Coronary artery (tissue), 2 donors: ENCODE measurements around the gene HOXB9.
A peak's percentile ranks its signal among the peaks of the same experiment; 100 is the strongest.

ENCODE experiments used
- DNase-seq: peaks from one replicate; pipeline ENCODE4 v3.0.0-alpha.2; 2017; ENCODE audit warnings: low spot score
- H3K27ac ChIP-seq, 2 donors: fragments of 200-600 bp; sonication (generic); one replicate each; pipeline ENCODE4 v1.5.1; 2016 to 2019
- H3K4me3 ChIP-seq: fragments of 200-600 bp; sonication (generic); 2 replicates; pipeline ENCODE4 v1.5.1; 2016; ENCODE audit warnings: mild to moderate bottlenecking, moderate library complexity
- TF ChIP-seq, protein P1 (sequence below): fragments of 200-600 bp; sonication (generic); IDR thresholded peaks from one replicate; pipeline ENCODE4 v1.5.1; 2019; ENCODE audit warnings: antibody characterized with exemption

HOXB9 gene

DNA sequence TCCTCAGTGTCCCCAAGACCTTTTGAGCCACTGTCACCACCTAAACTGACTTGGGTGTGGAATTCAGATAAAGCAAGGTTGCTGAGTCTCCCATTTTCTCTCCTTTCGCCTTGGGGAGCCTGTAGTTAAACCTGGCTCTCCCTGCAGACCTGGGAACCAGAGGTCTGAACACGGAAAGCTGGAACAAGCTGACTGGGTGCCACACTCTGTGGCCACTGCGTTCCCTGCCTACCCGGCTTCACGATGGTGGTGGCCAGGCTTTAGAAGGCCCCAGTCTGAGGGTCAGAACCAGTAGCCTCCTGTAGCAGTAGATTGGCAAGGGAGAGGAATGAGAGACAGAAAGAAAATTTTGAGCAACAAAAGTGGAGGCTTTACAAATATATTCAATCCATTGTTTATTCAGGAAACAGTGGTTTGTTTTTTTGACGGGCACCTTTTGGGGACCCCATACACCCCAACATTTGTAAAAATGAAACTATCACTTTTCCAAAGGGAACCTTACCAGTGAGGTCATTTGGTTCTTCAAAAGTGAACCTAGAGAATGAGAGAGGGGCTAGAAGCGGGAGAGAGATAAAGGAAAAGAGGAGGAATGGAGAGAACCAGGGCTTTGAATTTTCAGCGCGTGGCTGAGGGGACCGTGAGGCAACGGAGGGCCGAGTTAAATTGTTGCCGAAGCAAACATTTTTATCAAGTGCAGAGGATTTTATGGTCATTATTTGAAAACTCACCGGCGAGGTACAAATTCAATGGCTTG is 9.3 kb downstream of the HOXB9 start:
- H3K27ac ChIP-seq = no peak overlapping the region
- H3K4me3 ChIP-seq = no peak overlapping the region
- TF ChIP-seq, protein P1, sequence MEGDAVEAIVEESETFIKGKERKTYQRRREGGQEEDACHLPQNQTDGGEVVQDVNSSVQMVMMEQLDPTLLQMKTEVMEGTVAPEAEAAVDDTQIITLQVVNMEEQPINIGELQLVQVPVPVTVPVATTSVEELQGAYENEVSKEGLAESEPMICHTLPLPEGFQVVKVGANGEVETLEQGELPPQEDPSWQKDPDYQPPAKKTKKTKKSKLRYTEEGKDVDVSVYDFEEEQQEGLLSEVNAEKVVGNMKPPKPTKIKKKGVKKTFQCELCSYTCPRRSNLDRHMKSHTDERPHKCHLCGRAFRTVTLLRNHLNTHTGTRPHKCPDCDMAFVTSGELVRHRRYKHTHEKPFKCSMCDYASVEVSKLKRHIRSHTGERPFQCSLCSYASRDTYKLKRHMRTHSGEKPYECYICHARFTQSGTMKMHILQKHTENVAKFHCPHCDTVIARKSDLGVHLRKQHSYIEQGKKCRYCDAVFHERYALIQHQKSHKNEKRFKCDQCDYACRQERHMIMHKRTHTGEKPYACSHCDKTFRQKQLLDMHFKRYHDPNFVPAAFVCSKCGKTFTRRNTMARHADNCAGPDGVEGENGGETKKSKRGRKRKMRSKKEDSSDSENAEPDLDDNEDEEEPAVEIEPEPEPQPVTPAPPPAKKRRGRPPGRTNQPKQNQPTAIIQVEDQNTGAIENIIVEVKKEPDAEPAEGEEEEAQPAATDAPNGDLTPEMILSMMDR = no peak
- DNase-seq = no peak

DNA sequence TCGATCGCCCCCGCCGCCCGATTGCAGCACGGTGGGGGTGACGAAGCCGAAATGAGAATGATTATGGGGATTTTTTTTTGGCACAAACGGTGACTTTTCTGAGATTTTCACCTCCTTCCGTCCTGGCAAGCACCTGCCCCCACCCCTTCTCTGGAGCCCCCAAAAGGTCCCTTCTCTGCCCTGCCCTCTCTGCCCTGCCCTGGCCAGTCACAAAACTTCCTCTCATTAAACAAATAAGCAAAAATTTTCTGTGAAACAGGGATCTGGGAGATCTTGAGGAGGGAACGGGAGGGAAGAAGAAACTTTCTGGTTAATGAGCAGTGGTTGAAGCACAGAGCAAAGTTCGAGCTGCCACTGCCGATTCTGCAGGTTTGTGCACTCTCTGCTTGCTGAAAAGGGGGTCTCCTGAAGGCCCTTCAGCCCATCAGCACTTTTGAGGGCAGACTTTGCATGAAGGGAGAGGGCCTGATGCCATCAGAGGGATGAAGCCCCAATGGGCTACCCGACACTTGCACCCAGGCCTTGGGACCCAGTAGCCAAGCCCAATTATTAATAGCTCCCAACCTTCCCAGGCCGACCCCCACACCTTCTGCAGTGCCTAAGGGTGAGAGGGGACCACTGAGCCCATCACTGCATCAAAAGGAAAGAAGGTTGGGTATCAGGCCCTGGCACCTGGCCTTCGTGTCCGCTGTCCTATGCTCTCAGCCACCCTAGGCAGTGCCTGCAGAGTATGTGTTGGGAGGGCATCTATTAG is 10.0 kb downstream of the HOXB9 start:
- TF ChIP-seq, protein P1 = no peak
- Histone ChIP-seq H3K4me3 (no peak overlapping the region), H3K27ac (no peak overlapping the region)
- no peak for DNase-seq

DNA sequence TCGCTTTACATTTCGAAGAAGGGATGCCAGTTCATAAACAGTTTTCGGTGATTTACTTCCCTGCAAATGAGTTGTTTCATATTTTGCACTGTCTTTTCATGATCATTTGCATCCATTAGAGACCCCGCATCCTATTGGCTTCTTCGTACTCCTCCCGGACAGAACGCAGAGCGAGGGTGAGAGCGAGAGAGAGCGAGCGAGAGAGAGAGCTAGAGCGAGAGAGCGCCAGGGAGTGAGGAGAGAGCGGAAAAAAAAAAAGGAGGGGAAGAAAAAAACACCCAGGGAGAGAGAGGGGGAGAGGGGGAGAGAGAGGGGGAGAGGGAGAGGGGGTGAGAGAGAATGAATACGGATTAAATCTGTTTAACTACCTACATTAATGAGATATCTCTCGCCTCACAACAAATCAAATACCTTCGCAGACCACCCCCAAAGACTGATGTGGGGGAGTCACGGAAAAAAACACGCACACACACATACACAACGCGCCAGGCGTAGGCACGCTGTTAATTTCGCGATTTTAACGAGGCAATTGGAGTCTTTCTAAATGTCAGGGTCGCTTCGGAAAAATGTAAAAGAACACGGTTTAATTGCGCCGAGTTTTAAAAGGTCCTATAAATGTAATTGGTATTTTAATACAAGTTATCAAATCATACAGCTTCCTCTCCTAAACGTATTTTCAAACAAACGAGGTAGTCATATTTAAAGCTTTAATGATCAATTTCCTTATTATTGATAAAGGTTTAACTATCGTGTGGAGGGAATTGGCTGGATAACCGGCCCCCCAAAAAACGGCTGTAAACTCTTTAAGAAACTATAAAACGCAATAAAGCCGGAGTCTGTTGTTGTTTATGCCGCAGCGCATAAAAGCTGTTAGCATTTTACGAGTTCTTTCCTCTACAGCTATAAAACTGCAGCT is 10.9 kb downstream of the HOXB9 start, which contains the start of gene HOXB8:
HOXB8 (minus strand) TSS at position 246 of the 916 bp plus-strand sequence. CDS start 588 bp downstream, outside the sequence.
- no peak within 1 kb of the TSS for H3K27ac ChIP-seq
- TF ChIP-seq, protein P1 = no peak
- DNase-seq = no peak
- peak within 1 kb of the TSS; percentile 41 for H3K4me3 ChIP-seq

DNA sequence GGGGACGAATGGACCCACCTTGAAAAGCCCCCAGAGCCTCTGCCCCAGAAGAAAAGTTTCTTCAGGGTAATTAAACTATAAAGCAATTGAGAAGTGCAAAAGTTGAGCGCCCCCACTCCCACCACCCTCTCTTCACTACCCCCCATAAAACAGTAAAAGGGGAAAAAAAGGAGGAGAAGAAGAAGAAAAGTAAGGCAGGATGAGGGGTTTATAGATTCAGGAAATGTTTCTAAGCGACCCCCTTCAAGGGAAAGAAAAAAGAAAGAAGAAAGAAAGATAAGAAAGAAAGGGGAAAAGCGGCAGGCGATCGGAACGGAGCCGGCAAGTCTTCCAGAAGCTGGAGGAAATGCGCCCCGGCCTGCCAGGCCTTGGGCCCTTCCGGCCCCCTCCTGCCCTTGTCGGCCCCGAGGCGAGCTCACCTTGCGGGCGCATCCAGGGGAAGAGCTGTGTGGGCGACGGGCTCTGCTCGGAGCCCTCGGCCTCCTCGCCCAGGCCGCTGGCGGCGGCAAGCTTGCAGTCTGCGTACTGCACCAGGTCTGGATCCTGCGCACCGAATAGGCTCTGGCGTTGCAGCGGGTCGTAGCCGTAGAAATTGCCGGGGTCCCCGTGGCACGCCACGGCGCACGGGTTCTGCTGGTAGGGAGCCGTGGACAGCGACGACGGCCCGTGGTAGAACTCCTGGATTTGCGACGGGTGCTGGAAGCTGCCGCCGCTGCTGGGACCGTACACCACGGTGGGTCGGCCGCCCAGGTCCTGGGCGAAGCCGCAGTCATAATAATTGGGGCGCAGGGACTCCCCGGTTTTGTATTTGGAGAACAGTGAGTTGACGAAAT is 12.1 kb downstream of the HOXB9 start:
- DNase-seq = no peak
- TF ChIP-seq, protein P1 = no peak
- Histone ChIP-seq H3K4me3 (peak overlapping the region; percentile 41), H3K27ac (no peak overlapping the region)

DNA sequence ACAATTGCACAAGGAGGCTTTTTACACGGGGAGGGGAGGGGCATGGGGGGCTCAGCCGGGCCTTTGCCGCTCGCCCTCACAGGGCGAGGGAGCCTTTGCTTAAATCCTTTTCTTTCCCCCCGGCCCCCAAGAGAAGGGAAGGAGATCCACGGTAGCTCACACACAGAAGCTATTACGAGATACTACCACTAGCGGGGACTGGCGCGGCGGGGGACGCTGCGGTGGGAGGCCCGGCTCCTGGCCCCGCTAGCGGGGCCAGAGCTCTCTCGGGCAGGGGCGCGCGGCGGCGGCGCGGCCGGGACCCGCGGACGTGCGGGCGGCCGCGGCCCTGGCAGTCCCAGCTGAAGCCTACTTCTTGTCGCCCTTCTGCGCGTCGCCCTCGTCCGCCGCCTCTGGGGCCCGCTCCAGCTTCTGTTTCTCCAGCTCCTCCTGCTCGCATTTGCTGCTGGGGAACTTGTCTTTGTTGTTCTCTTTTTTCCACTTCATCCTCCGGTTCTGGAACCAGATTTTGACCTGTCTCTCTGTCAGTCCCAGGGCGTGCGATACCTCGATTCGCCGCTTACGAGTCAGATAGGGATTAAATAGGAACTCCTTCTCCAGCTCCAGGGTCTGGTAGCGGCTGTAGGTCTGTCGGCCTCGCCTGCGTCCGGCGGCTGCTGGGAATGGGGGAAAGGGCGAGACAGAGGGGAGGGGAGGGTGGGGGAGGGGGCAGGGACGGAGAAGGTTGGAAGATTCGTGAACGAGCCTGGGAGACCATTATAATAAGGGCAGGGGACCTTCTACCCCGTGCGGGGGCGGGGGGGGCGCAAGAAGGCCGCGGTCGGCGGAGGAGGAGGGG is 13.1 kb downstream of the HOXB9 start:
- no peak overlapping the region for H3K27ac ChIP-seq
- TF ChIP-seq, protein P1 = no peak
- H3K4me3 ChIP-seq = peak overlapping the region; percentile 46
- no peak for DNase-seq
